AML-193 (cell line): Measurements from ENCODE around the gene CYP26B1.

Experiments used
- DNase-seq, 2 experiments: peaks; one replicate each; lab custom pipeline; 2025; lab: John Stamatoyannopoulos, UW

CYP26B1 gene

DNA sequence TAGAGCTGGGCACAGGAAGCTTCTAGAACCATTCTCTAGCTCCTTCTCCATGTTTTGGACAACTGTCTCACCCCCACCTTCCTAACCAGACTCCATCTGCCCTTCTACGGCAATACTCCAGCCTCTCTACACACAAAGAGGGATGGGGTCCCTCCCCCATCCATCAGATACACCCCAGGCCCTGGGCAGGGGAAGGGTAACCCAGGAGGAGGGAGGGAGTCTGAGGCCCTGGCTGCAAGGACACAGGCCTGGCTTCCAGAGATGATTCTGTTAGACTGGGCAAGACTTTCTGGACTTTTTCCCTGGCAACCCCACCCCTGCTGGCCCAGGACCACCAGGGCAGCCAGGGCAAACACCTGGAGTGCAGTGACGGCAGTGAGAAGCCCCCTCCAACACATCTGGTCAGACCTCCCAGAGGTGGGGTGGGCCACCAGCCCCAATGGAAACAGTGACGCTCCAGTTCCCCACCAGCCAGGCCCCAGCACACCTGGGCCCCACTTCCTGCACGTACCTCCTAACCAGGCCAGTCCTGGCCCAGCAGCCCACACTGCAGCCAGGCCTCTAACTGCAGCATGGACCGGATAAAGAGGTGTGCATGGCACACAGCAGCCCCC is 6.5 kb downstream of the CYP26B1 start:
- DNase-seq = no peak

DNA sequence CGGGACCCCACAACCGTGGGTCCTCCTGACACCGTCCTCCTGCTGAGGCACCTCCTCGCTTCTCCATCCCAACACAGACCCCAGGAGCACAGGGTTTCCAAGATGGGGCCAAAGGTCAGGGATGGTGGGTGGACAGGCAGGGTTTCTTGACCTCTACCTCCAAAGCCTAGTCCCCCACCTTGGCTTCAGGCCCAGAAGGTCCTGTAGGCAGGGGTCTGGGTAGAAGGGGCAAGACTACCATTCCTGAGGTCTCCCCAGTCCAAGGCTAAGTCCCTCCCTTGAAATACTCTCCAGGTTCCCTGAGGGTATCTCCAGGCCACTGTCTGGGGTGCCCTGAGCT is 7.1 kb downstream of the CYP26B1 start:
- no peak for DNase-seq

DNA sequence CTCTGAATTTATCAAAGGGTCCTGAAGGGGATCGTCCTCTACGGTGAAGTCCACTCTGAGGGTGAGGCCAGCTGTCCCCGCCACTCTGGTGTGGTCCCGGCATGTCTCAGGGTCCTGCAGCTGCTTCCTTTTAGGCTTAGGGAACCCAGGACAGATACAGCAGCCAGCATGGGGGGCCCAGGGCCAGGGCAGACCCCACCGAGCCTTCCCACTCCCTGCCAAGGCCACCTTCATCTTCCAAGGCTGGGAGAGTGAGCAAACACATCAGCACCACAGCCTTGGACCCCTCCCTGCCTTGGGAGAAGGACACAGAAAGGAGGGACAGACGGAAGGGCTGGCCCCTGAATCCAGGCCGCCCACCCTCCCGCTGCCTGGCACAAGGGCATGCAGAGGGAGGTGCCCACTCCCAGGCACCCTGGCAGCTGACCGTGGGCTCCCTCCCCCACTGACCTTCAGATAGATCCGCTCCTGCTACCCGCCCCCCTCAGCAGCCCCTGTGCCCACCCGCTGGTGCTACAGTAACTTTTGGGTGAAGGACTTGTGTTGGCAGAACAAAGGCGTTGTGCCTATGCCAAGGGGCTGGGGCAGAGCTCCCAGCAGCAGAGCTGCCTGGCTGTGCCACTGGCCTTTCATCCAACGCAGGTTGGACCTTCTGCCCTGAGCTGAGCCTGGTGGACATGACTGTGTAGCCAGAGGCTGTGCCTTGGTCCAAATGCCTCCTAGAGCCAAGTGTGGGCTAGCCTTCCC is 7.6 kb downstream of the CYP26B1 start:
- DNase-seq = no peak

DNA sequence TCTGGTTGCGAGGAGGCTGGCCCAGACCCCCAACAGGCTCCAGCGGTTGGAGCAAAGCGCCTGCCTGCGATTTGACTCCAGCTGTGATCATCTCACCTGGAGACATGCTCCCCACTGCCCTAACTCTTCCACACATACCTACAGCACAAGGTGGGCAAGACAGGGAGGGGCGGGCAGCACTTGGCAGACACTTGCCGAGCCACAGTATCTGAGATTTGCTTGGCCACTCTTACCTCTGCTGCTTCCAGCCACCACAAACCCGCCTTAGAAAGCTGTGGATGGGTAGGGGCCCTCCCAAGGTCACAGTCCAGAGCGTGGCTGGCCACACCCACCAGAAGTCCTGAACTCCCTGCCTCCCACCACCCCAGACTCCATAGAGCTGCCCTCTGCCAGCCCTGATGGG is 8.2 kb downstream of the CYP26B1 start:
- no peak for DNase-seq

DNA sequence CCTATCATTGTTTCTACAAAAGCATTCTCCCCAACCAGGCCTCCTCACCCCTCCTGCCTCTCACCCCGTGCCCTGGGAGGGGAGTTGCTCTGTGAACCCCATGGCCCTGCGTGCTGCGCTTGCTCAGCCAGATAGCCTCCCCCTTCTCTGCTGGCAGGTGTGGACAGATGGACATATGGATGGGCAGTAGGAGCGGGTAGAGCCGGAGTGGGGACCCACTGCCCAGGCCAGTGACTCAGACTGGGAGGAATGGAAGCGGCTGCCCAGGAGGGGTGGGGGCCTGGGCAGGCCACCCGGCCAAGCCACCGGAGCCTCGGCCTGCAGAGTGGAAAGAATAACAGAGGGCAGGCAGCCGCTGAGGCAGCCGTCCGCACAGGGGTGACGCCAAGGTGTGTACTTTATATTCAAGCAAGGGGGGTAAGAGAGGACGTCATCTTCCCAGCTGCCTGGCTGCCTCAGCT is 8.7 kb downstream of the CYP26B1 start:
- DNase-seq = no peak

DNA sequence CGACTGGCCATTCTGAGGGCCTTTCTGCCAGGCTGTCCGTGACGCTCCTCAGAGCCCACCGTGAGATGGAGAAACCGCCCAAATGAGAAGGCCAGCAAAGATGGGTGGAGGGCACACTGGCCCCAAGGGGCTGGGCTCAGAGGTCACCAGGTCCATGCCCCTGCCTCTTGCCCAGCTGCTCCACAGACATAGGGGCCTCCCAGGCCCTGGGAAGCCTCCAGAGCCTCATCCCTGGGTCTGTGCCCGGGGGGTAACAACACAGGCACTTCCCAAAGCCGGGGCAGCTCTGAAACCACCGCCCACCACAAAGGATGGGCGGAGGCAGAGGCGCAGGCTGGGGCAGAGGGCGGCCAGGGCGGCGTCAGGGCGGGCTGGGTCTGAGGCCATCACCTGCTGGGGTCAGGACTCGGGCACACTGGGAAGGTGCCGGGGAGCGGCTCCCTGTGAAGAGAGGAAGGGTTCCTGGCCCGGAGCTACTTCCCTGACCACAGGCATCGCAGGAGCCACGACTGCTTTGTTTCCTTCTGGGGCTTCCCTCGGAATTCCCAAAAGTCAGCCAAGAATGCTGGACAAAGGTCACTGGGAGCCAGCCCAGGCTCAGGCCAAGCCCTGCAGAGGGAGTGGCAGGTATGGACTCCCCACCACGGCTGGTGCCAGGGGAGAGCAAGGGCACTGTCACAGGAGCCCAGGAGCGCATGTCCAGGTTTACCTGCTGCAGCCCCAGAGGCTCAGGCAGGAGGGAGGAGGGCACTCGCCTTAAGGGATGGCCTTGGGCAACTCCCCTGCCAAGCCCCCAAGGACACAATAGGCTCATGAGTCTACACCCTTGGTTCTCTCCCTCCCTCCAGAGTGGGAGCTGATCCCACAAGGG is 9.4 kb downstream of the CYP26B1 start:
- no peak for DNase-seq

DNA sequence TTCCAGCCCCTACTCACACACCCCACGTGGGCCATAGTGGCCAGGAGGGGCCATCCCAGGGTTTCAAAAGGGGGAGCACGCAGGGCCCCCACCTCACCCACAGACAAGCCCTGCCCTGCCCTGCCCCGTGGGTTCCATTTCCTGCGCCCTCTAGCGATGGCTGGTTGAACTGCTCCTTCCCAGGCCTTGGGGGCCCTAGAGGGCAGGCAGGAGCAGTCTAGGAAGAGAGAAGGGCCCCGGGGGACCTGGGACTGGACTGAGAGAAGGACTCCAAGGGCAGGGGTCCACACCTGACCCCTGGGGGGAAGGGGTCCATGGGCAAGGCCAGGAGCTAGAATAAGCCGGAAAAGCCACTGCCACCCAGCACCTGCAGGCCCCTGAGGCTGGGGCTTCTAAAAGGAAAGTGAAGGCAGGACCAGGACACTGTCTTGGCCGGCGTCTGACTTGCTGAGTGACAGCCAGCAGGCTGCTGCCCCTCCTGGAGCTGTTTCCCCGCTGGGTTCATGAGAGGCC is 10.1 kb downstream of the CYP26B1 start:
- DNase-seq = peak in 1 of 2 experiments; percentile 8

DNA sequence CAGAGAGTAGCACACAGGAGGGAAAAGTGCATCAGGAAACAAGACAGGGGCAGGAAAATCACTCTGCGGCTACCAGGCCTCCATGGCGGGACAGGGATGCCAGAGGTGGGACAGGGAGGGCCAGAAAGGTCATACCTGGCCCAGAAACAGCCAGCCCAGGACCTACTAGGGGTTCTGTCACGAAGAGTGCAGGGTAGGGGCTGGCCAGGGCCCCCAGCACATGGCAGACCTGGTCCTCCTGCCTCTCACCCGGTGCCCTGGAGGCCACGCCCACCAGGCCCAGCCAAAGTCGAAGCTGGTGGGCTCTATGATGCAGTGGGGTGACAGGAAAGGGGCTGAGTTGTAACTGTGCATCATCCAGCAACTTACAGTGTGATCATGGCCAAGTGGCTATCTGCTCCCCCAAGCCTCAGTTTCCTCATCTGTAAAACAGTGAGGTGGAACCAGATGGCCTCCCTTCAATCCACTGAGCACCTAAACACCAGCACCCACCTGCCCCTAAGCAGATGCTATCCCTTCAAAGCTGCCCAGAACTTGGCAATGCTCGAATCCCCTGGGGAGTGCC is 10.6 kb downstream of the CYP26B1 start:
- DNase-seq = no peak

DNA sequence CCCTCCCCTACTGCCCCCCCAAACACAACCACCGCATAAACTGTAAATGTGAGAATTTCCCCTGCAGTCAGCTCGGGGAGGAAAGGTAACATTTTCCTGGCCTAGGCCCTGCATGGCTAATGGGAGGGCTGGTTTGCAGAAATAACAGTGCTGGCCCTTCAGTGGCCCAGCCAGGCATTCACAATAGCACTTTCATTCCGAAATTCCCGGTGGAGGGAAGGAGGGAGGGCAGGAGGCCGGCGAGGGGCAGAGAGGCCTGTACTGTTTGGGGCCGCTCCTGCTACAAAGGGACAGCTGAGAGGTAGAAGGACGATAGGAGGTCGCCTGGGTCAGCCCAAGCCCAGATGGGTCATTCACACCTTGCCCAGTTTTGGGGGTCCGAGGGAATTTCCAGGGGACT is 11.3 kb downstream of the CYP26B1 start:
- no peak for DNase-seq

DNA sequence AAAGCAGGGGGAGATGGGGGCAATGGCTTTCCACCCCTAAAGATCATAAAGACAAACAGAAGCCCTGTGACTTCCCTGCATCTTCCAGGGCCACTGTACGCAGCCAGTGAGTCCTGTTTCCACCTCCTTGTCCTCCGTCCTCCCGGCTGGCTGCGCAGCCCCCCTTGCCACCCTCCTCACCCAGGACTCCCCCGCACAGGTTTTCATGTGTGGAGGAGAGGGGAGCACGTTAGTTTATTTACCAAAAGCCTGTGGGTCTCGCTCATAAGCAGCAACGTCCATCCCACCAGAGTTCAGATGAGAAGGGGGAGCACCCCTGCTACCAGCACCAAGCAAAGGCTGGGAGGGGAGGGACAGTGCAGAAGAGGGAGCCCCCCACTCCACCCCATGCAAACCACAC is 11.7 kb downstream of the CYP26B1 start:
- no peak for DNase-seq

DNA sequence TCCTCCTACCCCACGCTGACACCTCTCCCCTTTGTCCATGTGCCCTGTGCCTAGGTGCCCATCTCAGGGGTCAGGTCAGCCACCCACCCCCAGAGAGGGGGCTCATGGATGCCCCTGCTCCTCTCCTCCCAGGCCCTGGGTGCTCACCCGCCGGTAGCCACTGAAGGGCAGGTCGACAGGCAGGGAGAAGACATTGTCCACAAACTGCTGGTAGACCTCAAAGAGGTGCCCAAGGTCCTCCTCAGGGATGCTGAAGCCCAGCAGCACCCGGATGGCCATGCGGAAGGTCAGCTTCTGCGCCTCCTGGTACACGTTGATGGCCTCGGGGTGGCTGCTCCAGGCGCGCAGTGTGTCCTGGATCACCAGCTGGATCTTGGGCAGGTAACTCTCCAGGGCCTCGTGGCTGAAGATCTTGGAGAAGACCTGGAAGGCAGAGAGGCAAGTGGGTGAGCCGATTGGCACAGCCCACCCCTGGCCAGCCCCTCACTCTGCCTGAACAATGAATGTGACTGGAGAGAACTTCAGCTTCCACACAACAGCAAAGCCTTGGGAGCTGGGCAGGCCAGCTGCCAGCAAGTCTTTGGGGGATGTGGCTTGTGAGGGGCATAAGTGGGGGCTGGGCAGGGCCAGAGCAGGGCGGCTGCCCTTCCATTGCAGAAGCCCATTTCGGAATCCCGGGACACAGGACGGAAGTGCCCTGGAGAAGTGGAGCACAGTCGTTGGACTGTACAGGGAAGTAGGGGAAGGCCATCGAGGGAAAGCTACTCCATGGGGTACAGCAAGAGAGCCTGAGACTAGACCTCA is 12.5 kb downstream of the CYP26B1 start:
- no peak for DNase-seq

DNA sequence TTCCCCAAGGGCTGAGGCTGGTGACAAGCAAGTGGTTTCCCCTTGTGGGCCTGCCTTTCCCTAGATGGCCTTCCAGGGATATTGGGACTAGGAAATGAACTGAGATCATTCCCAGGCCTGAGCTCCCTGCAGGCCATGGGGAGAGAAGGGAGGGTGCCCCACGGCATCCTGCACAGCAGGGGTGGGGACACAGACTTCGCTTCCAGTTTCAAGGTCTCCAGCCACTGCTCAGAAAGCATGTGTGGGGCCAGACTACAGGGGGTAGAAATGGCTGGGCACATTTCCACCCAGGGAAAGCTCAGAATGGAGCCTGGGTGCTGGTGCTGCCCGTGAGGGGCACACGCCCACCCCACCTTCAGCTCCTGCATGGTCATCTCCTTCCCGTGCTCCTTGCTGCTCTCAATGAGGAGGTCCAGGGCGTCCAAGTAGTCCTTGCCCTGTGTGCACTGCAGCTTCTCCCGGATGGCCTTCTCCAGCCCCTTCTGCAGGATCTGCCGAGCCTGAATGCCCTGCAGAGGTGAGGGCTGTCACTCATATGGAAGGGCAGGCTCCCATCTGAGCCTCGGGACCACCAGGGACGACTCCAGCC is 13.2 kb downstream of the CYP26B1 start:
- DNase-seq = no peak

DNA sequence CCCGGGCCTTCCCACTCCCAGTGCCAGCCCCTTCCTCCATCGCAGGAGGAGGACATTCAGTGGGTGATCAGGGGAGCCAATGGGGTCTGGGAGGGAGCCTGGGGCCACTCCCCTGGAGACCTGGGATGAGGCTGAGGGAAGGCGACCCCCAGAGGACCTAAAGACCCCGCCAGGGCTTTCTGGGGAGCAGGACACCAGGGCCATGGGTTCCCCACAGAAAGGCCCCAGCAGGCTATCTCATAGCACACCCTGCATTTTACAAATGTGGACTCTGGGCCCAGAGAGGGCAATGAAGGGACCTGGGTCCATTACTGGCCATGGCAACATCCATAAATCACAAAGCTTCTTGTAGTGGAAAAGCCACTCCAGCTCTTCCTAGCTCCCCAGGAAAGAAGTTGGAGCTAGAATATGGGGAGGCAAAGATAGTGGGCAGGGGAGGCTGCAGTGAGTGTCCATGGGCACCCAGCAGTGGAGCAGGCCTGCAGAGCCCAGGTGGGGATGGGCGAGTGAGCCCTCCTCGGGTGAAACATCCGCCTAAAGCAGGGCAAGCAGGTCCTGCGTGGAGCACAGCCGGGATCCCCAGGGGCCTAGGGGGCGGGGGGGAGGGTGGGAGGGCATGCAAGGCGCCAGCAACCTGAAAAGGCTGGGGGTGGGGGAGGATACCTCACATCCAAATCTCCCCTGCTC is 13.8 kb downstream of the CYP26B1 start:
- no peak for DNase-seq

DNA sequence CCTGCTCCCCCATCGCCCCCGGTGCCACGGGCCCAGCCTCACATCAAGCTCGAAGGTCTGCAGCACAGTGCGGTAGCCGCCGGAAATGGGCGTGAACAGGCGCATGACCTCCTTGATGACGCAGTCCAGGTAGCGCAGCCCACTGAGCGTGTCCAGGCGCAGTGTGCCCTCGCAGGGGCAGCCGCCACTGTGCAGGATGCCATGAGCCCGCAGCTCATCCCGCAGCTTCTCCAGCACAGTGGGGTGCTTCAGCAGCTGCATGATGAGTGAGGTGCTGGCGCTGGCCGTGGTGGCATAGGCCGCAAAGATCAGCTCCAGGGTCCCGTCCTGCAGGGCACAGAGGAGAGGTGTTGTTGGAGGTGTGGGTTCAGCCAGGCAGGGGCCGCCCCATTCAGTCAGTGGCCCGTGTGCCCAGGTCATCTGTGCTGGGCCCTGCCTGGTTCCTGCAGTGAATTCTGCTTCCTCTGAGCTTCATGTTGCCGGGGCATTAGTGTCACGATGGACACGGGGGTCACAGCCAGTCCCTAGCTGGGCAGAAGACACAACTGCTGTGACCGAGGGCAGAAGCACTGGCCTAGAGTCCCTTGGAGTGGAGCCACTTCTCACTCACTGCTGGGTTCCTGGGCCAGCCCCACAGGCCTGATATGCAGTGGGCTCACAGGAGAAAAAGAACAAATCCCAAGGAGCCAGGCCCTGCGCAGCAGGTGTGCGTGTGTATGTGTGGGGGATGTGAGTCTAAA is 14.5 kb downstream of the CYP26B1 start:
- no peak for DNase-seq

DNA sequence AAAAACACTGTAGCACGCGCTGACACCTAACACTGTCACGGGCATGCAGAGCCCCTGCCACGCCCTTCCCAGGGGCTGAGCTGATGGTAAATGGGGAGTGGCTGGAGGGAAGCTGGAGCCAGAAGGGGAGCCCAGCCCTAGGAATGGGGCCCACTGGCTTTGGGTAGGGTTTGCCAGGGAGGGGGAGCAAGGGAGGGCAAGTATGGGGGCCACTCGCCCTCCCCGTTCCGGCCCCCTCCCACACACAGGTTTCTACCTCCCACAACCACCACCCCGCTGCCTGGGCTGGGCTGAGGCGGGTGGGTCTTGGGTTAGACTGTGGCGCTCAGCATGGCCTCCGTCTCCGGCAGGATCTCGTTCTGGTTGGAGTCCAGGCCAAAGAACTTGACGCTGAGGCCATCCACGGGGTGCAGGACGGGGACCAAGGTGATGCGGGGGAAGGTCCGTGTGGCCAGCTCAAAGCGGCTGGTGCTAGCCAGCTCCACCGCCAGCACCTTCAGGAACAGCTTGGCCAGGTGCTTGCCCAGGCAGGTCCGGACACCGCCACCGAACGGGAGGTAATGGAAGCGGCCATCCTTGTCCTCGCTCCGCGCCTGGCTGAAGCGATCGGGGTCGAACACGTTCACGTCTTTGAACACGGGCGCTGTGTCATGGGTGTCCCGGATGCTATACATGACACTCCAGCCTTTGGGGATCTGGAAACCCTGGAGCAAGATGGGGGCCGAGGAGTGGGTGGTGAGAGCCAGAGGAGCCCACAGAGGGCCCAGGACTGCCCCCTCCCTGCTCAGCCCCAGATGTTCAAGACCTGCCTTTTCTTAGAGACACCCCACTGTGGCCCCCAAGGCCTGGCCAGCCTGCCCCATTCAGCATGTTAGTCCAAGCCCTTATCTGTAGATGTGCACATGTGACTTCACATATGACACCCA is 15.5 kb downstream of the CYP26B1 start:
- no peak for DNase-seq

DNA sequence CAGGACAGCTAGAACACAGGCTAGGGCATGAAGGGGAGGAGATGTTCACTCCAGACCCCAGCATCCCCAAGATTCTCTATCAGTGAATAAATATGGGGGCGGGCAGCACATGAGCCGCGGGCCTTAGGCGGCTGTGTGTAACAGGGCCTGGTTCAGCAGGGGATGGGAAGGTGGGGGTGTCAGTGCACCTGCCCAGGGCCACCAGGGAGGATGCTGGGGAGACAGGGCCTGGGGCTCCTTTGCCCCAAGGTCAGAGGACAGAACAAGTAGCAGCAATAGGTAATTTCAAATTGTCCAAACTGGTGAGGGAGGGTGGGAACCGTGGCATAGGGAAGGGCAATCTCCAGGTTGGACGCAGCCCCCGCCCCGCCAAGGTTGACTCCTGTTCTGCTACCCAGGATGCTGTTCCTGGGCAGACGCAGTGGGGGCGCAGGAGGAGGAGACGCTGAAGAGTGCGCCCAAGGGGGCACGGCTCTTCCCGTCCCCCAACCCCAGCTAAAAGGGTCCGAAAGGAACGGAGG is 16.2 kb downstream of the CYP26B1 start:
- no peak for DNase-seq

DNA sequence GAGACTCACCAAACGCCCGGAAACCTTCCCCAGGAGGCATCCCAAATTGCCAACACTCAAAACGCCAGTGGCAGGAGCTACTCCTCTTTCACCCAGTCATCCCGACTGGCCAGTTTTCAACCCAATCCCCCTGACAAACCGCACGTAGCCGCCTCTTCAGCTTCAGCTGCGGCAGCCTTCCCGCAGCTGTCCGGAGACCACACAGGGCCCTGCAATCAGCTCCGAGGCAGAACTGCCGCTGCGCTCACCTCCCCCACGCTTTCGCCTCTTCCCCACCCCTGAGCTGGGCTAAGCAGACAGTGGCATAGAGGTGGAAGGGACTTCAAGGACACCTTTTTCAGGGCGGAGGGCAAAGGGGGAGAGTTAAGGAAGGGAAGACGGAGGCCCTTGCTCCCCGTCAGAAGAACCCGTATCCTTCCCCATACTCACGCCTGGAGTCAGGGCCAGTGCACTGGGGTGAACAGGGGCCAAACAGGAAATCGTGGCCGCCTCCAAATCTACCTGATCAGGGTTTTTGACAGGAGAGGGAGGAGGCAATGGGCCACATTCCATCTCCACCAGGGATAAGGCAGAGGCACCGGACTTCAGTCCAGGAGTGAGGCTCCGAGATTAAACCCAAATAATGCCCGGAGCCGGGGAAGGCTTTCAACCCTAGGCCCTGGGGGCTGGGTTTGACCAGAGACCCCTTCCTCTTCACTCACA is 16.9 kb downstream of the CYP26B1 start:
- DNase-seq = no peak
